Measurements from ENCODE around the gene ISCU.
"Not testable (repeated sequence)": the region's sequence is repeated elsewhere in the genome, so short reads cannot be mapped to it uniquely, and the experiment has no call there.

The ISCU gene

DNA sequence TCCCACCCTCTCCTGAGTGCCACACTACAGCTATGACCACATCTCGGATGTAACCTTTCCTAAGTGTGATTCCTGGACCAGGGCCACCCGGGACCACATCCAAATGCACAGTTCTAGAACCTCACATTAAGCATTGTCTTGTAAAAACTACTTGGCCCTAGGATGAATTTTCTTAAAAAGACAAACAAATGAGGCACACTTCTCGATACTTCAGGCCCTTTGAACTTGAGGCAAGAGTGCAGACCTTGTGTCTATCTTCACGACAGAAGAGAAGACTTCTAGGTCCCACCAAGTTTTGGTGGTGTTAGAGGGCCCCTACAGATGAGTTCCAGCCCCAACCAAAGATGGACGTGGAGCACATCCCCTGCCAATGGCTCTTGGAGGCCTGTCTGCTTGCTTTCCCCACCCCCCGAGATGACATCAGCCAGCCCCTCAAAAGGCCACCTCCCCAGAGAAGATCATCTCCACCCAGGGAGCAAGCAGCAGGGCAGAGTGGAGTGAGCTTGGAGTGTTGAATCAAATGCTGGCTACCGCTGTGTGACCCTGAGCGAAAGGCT is 9.3 kb downstream of the ISCU start:
- DNase-seq, result no peak

DNA sequence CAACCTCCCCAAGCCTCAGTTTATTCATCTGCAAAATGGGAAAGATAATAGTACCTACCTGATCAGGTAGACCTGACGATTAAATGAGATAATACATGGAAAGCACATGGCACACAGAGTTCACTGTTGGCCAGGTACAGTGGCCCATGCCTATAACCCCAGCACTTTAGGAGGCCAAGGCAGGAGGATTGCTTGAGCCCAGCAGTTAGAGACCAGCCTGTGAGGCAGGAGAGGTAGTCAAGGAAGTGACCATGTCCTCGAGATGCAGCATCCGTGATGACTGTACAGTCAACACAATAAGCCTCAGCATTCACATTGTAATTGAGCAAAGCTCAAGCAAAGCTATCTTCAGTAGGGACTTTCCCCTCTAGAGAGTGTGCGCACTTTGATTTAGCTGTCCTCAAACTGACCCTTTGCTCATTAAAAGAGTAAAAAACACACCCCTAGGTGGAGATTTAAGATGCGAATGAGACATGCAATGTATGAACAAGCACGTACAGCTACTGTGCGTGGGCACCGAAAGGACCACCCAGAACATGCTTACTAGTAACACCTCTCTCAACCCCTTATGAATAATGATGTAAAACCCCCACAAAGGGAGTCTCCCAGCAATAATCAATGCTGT is 9.9 kb downstream of the ISCU start:
- DNase-seq, result peak; percentile 42 to 59 (median 52)

DNA sequence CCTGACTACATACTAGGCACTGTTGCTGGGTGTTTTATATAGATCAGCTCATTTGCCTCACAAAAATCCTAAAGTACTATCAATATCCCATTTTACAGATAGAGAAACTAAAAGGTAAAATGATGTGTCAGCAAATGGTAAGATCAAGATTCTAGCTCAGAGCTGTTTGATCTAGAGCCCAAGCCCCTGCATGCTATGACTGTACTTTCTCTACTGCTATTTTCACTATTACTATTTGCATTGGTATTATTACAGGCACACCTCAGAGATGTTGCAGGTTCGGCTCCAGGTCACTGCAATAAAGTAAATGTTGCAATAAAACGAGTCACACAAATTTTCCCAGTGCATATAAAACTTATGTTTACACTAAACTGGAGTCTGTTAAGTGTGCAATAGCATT is 10.9 kb downstream of the ISCU start:
- DNase-seq, result no peak

DNA sequence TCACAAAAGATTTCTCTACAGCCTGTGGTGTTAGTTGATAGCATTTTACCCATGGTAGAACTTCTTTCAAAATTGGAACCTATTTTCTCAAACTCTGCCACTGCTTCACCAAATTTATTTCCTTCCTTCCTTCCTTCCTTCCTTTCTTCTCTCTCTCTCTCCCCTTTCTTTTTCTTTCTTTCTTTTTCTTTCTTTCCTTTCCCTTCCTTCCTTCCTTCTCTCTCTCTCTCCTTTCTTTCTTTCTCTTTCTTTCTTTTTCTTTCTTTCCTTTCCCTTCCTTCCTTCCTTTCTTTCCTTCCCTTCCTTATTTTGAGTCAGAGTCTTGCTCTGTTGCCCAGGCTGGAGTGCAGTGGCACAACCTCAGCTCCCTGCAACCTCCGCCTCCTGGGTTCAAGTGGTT is 11.9 kb downstream of the ISCU start:
- DNase-seq, result not testable (repeated sequence)

DNA sequence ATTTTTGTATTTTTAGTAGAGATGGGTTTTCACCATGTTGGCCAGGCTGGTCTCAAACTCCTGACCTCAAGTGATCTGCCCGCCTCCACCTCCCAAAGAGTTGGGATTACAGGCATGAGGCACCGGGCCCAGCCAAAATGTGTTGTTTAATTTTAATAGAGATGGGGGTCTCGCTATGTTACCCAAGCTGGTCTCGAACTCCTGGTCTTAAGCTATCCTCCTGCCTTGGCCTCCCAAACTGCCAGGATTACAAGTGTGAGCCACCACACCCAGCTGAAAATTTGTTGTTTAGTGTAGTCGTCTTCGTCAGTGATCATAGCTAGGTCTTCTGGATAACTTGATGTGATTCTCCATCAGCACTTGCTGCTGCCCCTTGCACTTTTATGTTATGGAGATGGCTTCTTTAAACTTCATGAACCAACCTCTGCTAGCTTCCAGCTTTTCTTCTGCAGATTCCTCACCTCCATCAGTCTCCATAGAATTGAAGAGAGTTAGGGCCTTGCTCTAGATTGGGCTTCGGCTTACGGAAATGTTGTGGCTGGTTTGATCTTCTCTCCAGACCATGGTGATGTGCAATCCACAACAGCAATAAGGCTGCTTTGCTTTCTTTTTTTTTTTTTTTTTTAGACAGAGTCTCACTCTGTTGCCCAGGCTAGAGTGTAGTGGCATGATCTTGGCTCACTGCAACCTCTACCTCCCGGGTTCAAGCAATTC is 13.0 kb downstream of the ISCU start:
- no peak for DNase-seq

DNA sequence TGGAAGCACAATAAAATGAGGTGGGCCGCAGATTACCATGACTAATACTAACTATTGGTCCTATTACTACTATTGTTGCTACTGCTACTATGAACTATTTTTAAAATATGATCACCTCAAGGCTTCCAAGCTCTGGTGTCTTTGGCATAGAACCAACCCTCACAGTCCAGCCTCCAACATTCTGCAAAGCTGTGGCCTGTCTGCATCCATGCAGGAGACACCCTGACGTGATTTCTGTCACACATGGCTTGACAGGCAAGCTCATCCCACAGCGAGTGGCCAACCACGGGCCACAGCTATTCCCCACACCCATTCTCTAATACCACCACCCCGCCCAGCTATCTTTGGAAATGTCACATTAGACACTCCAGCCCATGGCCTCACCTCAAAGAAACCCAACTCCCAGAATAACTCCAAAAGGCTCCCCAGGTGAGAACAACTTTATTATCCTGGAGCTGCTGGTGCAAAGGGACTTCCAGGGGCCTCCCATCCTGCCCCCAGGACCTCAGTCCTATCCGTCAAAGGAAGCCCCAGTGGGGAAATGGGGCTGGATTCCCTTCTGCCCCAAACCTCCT is 14.4 kb downstream of the ISCU start:
- no peak for DNase-seq

DNA sequence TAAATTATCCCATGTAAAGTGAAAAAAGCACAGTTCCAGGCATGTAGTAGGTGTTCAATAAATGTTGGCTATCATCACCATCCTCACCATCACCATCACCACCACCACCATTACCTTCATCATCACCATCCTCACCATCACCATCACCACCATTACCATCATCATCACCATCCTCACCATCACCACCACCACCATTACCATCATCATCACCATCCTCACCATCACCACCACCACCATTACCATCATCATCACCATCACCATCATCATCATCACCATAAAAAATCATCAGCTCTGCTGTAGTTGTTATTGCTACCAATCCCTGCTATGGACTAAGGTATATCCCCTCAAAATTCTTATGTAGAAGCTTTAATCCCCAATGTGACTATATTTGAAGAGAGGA is 15.1 kb downstream of the ISCU start:
- no peak for DNase-seq

DNA sequence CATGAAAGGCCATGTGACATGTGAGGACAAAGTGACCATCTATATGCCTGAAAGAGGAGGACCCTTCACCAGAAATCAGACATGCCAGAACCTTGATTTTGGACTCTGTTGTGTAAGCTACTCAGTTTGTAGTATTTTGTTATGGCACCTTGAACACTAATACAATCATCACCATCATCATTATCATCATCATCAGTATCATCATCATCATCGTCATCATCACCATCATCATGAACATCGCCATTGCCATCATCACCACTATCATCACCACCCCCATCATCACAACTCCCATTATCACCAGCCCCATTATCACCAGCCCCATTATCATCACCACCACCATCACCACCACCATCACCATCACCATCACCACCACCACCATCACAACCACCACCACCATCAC is 15.9 kb downstream of the ISCU start:
- DNase-seq, result no peak

DNA sequence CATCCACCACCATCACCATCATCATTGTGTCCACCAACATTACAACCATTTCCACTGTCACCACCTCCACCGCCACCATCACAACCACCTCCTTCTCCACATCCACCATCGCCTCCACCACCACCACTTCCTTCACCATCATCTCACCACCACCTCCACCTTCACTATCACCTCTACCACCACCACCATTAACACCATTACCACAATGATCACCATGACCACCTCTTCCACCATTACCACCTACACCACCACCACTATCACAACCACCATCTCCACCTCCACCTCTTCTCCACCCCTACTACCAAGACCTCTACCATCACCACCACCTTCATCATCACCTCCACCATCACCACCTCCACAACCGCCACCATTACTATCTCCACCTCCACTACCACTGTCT is 16.4 kb downstream of the ISCU start:
- no peak for DNase-seq

DNA sequence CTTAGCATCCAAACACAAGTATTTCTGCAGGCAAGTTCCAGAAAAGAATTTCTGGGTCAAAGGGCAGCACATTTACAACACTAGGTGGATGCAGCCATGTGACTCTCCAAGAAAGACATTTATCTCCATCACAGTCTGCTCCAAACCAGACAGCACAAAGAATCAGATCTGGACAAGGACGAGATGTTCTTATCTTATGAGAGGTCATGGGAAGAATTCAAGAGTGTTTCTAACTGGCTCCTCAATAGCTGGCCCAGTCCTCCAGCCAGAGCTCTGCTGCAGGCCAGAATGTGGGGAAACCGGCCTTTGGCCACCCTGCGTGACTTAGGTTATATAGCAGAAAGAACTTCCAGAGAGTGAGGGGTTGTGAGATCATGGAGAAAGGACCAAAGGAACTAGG is 18.1 kb downstream of the ISCU start:
- no peak for DNase-seq

DNA sequence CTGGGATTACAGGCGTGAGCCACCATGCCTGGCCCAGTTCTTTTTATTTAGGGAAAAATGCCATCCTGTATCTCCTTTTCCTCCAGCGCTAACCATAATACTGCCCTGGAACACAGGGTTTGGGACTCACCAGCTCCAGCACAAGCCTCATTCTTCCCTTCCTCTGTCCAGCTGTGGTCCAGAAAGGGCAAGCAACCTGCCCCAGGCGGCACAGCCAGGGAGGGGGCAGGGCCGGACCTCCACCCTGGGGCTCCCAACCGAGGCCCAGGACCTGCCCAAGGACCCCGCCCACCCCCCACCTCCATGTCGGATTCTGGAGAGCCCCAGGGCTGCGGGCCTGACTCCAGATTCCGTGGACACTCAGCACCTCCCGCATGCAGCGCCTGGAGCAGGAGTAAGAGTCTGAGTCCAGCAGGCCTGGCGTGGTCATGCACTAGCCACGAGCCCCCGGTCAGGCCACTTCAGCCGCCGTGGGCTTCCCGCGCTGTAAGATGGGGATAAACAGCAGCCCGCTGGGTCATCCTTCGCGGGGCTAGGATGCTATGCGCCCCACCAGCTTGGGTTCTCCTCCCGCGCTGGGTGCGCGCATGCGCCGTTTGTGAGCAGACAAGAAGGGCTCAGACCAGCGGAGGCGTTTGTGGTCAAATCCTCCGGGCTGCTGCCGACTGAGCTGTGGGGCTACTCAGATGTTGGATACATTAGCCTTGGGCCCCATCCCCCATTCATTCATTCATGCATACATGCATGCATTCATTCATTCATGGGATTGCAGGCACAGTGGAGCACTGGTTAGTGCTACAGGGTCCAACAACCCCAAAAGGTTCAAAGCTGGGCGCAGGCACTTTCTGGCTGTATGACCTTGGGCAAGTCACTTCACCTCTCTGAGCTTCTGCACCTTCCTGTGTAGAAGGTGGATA is 19.2 kb downstream of the ISCU start:
- no peak for DNase-seq

DNA sequence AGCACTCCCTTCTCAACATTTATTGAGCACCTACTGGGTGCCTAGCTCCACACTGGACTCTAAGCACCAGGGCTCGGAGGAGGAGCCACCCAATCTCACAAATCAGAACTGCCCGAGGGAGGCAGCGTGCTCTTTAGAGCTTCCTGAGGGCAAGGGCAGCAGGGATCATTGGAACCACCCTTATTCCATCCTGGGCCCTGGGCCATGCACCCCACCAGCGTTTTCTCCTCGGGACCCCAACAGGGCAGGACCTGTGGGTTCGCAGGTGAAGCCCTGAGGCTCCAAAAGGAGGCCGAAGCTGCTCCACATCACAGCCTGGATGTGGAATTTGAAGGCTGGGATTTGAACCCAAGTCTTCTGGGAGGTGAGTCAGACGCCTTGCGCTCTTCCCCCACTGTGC is 20.1 kb downstream of the ISCU start:
- no peak for DNase-seq

DNA sequence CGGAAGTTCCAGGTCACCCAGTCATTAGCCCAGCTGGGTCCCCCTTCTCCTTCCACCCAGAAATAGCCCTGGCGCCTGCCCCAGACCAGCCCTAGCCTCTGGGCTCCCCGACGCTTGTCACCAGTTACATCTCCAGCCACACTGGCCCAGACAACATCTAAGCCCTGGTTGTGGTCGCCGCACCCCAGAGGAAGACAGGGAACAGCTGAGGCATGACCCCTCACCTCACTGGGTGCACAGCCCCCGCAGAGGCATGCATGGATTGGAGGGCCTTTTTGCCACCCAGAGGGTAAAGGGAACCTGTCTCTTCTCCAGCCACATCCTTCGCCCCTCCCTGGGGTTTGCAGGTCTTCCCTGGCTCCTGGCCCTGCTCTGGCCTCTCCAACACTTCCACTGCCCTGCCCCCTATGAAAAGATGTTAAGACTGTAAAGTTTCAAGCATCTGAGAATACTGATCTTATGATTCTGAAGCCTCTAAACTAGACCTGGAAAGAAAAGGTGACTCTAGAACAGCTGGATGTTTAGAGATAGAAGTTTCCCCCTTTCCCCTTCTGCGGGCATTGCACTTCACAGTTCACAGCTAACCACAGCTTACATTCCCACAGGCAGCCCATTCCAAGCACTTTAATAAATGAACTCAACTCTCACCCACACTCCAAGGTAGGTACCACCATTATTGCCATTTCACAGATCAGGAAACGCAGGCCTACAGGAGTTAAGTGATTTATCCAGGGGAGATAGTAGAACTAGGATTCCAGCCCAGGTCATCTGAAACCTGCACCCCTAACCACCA is 20.8 kb downstream of the ISCU start:
- no peak for DNase-seq

DNA sequence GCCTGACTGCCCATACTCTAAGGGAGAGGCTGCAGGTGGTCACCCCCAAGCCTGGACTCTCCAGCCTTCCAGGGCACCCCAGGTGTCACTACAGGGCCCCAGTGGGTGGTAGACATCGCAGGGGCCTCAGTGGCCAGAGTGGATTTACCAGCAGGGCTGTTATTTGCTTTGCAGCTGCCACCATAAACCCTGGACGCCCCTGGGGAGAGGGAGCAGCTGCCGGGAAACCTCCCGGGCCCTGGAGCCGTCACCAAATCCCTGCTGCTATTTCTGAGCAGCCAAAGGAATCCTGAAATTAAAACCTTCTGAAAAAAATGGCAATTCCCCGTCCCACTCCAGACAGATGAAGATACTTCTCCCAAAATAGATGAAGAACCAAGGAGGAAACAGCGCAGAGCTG is 21.6 kb downstream of the ISCU start:
- DNase-seq, result no peak

DNA sequence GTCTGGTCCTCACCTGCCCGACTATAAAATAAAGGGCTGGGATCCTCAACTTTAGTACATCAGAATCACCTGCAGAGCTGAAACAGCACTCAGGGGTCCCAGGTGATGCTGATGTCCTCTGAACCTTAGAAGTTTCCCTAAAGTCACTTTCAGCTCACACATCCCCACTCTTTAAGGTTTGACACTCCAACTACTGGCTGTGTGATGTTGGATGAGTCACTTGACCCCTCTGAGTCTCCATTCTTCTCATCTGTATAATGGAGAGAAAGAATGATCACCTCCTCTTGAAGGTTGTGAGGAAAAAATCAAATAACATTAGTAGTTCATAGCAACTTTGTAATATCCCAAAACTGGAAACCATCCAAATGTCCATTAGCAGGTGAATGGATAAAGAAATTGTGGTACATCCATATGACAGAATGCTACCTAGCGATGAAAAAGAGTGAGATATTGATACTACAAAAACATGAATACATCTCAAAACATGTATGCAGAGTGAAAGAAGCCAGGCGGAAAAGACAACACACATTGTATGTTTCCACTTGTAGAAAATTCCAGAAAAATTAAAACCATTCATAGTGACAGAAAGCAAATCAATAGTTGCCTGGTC is 22.2 kb downstream of the ISCU start:
- DNase-seq, result no peak

DNA sequence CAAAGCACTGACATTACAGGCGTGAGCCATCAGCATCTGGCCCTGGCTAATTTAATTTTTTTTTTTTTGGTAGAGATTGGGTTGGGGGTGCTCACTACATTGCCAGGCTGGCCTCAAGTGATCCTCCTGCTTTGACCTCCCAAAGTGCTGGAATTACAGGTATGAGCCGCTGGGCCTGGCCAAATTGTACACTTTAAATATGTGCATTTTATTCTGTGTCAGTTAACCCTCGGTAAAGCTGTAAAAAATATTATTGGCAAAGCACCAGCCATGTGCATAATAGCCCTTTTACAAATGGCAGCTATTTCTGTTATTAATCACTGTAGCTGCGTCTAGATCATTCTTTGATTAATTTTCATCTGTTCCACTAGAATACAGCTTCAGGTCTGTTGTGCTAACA is 23.5 kb downstream of the ISCU start:
- DNase-seq, result no peak

DNA sequence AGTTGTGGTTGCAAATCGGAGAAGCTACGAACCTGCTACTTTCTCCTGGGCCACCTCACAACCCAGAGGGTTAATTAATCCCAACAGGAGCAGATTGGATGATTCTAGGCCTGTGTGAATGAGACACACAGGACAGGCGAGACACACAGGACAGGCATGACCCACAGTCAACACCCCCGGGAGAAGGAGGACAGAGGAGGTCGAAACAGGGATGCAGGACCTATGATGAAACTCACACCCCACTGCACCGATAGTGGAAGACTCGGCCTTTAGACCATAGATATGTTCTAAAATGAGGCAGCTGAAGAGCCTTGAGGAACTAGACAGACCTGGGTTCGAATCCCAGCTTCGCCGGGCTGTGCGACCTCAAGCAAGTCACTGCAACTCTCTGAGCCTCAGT is 23.9 kb downstream of the ISCU start:
- no peak for DNase-seq

DNA sequence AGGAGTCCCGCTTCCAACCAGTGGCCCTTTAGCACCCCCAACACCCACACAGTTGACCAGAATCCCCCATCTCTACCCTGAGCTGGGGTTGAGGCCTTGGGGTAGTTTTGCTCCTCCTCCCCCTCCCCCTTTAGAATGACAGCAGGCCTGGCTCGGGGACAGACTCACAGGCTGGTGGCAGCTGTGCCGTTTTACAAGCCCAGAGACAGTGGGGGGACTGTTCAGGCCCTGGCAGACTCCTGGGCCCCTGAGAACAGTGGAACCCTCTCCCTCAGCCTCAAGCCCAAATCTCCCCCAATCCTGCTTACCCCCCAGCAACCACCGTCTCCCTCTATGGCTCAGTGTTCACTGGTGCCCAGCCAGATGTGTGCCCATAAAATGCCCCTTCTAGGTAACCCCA is 25.4 kb downstream of the ISCU start:
- no peak for DNase-seq

DNA sequence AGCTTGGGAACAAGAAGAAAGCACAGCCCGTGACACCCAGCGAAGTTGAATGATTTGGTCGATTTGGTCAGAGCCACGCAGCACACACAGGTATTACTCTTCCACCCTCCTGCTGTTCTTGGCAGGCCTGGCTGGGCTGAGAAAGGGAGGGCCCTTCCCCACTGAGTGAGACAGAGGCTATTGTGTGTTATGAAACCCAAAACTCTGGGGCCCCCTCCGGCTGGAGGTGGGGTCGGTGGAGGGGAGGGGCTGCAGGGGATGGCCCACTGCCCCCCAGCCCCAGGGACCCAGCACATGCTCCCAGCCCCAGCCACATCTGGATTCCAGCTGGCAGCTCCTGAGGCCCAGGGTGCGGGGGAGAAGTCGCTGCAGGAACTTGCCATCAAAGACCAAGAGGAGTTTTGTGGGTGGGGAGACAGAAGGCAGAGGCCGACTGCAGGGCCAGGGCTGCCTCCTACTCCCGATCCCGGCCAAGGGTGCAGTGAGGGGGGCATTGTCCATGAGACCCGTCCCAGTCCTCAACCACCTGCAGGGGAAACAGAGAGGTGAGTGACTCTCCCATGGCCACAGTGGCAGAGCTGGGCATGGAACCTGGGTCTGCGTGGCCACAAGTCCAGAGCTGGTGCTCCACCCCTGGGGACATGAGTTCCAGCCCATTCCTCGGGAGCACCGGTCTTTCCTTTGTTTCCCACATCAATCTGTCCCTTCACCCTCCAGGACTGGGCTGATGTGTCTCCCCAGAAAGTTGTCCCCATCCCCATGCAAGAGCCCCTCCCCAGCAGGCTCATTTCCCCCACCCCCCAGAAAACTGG is 26.8 kb downstream of the ISCU start:
- DNase-seq, result no peak

DNA sequence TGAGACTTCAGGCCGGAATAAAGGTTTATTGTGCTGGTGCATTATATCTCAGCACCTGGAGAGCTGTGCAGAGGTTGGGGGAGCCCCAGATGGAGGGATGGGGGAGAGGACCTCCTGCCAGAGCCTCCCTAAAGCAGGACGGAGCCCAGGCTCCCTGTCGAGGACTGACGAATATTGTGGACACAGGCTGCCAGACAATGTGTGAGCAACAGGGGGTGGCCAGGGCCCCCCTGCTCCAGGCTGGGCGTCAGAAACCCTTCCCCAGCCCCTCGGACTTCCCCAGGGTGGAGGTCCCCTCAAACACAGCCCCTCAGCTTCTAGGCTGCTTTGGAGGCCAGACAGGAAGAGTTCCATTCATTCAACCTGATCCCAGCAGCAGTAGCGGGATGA is 27.4 kb downstream of the ISCU start:
- DNase-seq, result no peak

DNA sequence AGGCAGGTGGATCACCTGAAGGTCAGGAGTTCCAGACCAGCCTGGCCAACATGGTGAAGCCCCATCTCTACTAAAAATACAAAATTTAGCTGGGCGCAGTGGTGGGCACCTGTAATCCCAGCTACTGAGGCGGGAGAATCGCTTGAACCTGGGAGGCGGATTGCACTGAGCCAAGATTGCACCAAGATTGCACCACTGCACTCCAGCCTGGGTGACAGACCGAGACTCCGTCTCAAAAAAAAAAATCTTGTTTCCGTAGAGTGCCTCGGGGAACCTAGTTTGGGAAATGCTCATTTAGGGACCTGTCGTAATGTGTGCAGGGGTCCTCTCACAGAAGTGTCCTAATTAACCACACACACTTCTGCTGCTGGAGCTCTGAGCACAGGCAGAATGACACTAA is 28.1 kb downstream of the ISCU start:
- DNase-seq, result not testable (repeated sequence)
